GM19025 (cell line): Measurements from ENCODE around the gene GPR141.
"Not testable (repeated sequence)": the region's sequence is repeated elsewhere in the genome, so short reads cannot be mapped to it uniquely, and the experiment has no call there.

Experiments
- ATAC-seq: cut with Tn5 transposase; IDR thresholded peaks from one replicate; pipeline ENCODE4 v1.9.1; 2021; ENCODE audit warnings: mild to moderate bottlenecking, low read depth, moderate library complexity; ENCODE audit not compliant: unreplicated experiment

Gene GPR141

DNA sequence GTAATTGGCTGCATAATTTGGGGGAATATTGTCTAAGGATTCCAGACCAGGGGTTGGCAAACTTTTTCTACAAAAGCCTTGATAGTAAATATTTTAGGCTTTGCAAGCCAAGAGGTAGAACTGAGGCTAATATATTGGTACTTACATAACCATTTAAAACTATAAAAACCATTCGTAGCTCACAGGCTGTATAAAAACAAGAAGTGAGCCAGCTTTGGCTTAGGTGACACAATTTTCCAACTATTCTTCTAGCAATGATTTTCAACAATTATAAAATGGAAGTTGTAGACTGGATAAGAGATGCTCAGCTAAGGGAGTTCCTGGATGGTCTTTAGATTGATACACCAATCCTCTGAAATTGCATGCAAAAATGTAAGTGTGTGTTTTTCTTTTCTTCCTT is 1.4 kb downstream of the GPR141 start:
- no peak for ATAC-seq

DNA sequence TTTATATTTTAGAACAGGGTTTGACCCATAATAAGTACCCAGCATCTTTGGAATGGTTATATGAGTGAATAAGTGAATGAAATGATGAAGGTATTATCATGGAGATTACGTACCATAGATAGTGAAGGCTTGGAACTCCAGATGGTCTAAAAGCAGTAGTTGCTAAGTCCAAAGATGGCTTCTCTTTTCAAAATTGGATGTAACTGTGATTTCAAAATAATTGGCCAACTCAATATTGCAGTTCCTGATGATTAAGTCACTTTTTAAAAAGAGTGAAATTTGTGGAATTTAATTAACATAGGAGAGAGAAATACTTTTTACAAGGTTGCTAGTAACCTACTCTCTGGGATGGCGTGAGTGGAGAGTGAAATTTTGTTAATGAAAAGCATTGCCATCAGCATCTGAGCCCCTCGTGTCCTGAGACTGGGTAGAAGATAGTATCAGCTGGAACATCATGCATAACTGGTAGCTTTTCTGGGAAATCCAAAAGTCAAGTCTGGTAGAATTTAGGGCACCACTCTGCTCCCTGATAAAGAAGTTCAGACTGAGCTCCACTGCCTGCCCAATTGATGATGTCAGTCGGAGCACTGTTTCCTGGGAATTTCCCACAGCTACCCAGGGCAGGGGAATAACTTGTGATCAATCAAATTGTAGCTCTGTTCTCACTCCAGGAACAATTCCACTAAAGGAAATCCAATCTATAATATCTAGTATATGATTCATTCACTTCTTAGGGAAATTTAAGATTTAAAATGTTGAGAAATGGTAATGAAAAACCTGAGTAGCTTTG is 3.2 kb downstream of the GPR141 start:
- ATAC-seq, result no peak

GRCh38 chr7:37690206-37690605 is 6.6 kb downstream of the GPR141 start:
- ATAC-seq, result no peak

- no peak for ATAC-seq
Observed at GRCh38 chr7:37694208-37695094, 10.9 kb downstream of the GPR141 start.

GRCh38 chr7:37698276-37698675 is 14.7 kb downstream of the GPR141 start:
- ATAC-seq, result no peak

DNA sequence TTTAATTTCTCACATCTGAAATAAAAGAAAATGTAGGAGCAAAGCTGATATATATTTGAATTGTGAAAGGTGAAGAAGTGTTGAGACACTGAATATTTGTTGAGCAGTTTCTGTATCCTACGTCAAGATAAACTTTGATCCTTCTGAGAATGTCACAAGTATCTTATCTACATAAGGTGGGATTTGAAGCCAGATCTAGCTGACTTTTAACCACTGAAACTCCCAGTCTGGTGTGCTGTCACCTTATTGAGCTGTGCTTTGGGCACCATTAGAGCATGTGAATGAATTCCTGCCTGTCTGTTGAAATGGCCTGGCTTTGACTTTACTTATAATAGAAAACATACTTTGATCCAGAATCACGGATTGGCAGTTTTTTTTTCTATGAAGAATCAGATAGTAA is 15.2 kb downstream of the GPR141 start:
- ATAC-seq, result no peak

DNA sequence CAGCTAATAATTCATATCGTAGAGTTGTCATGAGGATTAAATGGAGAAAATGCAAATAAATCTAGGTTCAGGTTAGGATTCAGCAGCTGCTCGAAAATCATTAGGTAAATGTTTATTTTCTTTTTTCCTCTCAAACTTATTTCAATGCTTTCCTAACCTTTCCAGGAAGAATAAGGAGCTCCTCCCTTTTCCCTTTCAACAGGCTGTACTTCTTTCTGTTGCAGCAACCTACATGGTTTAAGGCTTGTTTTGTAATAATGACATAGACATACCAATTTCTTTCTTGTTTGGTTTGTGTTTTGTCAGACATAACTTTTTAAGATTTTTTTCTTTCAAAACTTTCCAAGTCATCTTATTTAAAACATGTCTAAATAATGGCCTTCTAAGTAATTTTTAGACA is 18.2 kb downstream of the GPR141 start:
- no peak for ATAC-seq

DNA sequence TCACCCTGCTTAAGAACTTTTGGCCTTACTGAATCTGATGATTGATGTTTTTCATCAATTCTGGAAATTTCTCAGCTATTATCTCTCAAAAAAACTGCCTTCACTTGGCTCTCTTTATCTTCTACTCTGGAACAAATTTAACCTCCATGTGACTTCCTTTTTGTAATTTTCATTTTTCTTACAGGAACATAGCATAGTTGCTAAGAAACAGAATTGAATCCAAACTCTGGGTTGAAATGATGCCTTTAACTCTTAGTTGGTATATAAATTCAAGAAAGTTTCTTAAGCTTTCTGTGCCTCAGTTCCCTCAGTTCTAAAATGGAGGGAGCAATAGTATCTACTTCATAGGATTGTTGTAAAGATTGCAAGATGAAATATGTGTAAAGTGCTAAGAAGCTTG is 19.8 kb downstream of the GPR141 start:
- no peak for ATAC-seq

DNA sequence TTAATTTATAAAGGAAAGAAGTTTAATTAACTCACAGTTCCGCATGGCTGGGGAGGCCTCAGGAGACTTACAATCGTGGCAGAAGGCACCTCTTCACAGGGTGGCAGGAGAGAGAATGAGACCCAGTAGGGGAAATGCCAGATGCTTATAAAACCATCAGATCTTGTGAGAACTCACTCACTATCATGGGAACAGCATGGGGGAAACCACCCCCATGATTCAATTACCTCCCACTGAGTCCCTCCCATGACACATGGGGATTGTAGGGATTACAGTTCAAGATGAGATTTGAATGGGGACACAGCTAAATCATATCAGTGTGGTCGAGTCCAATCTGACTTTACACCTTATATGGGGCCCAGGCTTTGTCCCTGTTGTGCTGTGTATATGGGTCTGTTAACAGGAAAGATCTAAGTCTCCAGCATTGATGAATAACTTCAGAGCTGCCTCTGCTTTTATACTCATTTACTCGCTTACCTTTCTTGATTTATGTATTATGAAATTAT is 20.8 kb downstream of the GPR141 start:
- ATAC-seq, result not testable (repeated sequence)

GRCh38 chr7:37705976-37706375 is 22.4 kb downstream of the GPR141 start:
- ATAC-seq, result no peak

DNA sequence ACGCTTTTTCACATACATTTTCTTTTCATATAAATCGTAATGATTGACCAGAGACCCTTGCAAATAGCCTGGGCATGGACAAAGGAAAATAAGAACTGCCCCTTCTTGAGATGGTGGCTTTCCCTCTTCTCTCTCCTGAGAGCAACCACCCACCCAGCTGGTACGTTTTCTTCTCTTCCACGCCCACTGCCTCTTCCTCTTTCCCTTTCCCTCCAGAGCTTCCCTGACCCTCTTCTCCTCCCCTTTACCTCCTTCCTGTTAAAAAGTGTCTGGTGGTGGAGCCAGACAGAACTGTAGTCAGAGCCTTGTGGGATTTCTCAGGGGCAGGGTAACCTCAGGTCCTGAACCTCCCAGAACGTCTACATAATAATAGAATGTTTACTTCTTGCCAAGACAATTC is 23.2 kb downstream of the GPR141 start:
- ATAC-seq, result no peak

- ATAC-seq, result no peak
Observed at GRCh38 chr7:37707754-37708485, 24.4 kb downstream of the GPR141 start.

GRCh38 chr7:37709631-37710509 is 26.3 kb downstream of the GPR141 start:
- peak; percentile 99 for ATAC-seq

- no peak for ATAC-seq
Observed at GRCh38 chr7:37713613-37714012, 30.0 kb downstream of the GPR141 start.

DNA sequence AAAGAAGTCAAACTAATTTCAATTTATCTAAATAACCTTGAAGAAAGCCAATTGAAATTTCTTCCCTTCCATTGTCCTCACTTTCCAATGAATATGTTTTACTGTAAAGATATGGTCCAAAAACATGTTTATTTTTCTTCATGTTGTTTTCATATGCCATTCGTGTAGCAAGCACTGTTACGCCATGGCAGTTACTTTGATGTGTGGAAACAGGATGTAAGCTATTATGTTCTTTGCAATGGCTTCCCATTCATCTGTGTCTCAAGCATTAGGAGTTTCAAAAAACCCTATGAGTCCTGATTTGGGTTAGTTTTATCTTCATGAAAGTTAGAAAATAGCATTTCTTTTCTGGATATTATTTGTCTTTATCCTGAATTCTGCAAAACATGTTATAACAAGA is 31.0 kb downstream of the GPR141 start:
- no peak for ATAC-seq

- no peak for ATAC-seq
Observed at GRCh38 chr7:37718585-37718984, 35.0 kb downstream of the GPR141 start.

GRCh38 chr7:37719077-37719476 is 35.5 kb downstream of the GPR141 start:
- peak; percentile 92 for ATAC-seq

DNA sequence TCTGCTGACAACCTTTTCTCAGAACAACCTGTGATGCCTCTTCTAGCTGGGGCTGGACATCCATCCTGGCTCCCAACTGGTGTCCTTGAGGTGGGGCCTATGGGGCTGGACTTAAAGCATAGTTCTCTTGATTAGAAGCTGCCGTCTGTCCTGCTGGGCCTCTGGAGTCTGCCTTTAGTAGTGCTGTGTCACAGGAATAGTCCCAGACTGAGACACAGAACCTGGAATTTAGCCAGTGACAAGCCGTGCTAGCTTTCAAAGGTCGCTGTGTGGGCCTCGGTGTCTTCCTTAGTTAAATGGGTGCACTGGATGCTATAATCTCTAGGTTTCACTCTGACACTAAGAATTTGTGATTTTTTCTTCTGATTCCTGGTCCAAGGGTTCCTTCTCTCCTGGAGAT is 41.2 kb downstream of the GPR141 start:
- ATAC-seq, result no peak

GRCh38 chr7:37726016-37726415 is 42.5 kb downstream of the GPR141 start:
- ATAC-seq, result no peak

GRCh38 chr7:37728747-37729146 is 45.2 kb downstream of the GPR141 start:
- no peak for ATAC-seq
